Spleen (tissue), 7 donors: Measurements from ENCODE around the gene YOD1.

Experiments used
- CTCF ChIP-seq, 11 experiments: fragments of 200-600 bp in 7 of 11; fragments of 450-650 bp in 4 of 11; sonication (generic) in 4 of 11; IDR thresholded peaks in 8 of 11; conservative IDR thresholded peaks in 3 of 11; 1 replicate in 7 of 11; 2 replicates in 4 of 11; pipeline versions ENCODE4 v1.4.0 to v1.8.0; 2016 to 2021; ENCODE audit warnings: antibody characterized with exemption in 11 of 11, inconsistent platforms in 4 of 11, mild to moderate bottlenecking in 1 of 11
- POLR2A ChIP-seq, 3 donors: fragments of 450-650 bp; IDR thresholded peaks; one replicate each; pipeline ENCODE4 v1.5.1; 2017; ENCODE audit warnings: antibody characterized with exemption in 3 of 3, mild to moderate bottlenecking in 1 of 3
- POLR2AphosphoS5 ChIP-seq, 3 donors: sonication (generic); formaldehyde crosslinking; IDR thresholded peaks; one replicate each; pipeline ENCODE4 v1.5.1; 2017; ENCODE audit warnings: antibody characterized with exemption in 3 of 3
- donor health status: DM: no; HTN: no; CAD: no; lungs with moderate emphysema.
- donor health status: DM: no; HTN: no; CAD: no.
- donor health status: DM: no; HTN: no; CAD: no.

GRCh38 chr1:207069858-207070506 is 19.0 kb upstream of the YOD1 start:
- no peak for TF ChIP-seq POLR2A (IDR thresholded peaks at IDR 0.05)
- TF ChIP-seq POLR2AphosphoS5 (IDR thresholded peaks at IDR 0.05): peak in 1 of 3 donors; percentile 53
- no peak for TF ChIP-seq CTCF (IDR thresholded peaks at IDR 0.05 in 8 of 11, conservative IDR thresholded peaks at IDR 0.05 in 3 of 11)
